Psoas muscle (tissue), 8 donors: ENCODE measurements around the gene AP1B1. TPM values are rescaled to one million over a fixed set of nuclear protein-coding genes. Genes with fewer than 3 reads are reported as not detected.
A peak's percentile ranks its signal among the peaks of the same experiment; 100 is the strongest.

ENCODE experiments used
- ATAC-seq, 4 donors: fragments of 200-7000 bp; cut with Tn5 transposase; one replicate each; pipeline ENCODE4 v1.9.1; 2020; ENCODE audit warnings: moderate library complexity in 3 of 4, mild to moderate bottlenecking in 2 of 4
- DNase-seq, 2 donors: peaks; one replicate each; pipeline ENCODE4 v3.0.0-alpha.2; 2020
- H3K27ac ChIP-seq: fragments of 200-600 bp; one replicate; pipeline ENCODE4 v1.8.0; 2022
- H3K27me3 ChIP-seq, 3 donors: fragments of 200-600 bp in 1 of 3; one replicate each; pipeline versions ENCODE4 v1.6.1 to v1.8.0; 2013 to 2022; ENCODE audit warnings: low read length in 2 of 3, mild to moderate bottlenecking in 2 of 3, moderate library complexity in 1 of 3; ENCODE audit not compliant: insufficient read depth in 3 of 3
- H3K36me3 ChIP-seq, 2 donors: fragments of 200-600 bp in 1 of 2; one replicate each; pipeline versions ENCODE4 v1.6.1 to v1.8.0; 2013 to 2022; ENCODE audit warnings: low read depth in 1 of 2, mild to moderate bottlenecking in 1 of 2, moderate library complexity in 1 of 2; ENCODE audit not compliant: insufficient read depth in 1 of 2
- H3K4me1 ChIP-seq: fragments of 200-600 bp; one replicate; pipeline ENCODE4 v1.8.0; 2022
- H3K4me3 ChIP-seq: fragments of 200-600 bp; one replicate; pipeline ENCODE4 v1.8.0; 2022; ENCODE audit warnings: mild to moderate bottlenecking
- H3K9me3 ChIP-seq: fragments of 200-600 bp; one replicate; pipeline ENCODE4 v1.8.0; 2022
- CTCF ChIP-seq: fragments of 200-600 bp; IDR thresholded peaks from one replicate; pipeline ENCODE4 v1.8.0; 2022; ENCODE audit warnings: antibody characterized with exemption
- WGBS, 3 donors: extraction: QIAGEN DNeasy Blood & Tissue Kit; methylation state at CpG; one replicate each; pipeline versions ENCODE4 v1.1.6 to v1.1.7; 2013; 5-methylcytosine and 5-hydroxymethylcytosine counted together
- intact Hi-C, 2 donors: fragments of 100-400 bp; cut with DNase I; formaldehyde crosslinking; loops; one replicate each; pipeline versions ENCODE4 v1.11.0 to v1.14.2; 2022
- polyA plus RNA-seq, 3 donors: library from polyadenylated mRNA; stranded (reverse); fragments of 200-250 nt; gene quantifications; one replicate each; pipeline ENCODE4 v1.2.3, GENCODE V29; 2013
- total RNA-seq, 4 donors: library from RNA; stranded (reverse); fragmentation: NEBNext Ultra II Directional in 2 of 4; extraction: Animal tissue kit (Norgen Biotek cat#: 25700) in 2 of 4; gene quantifications; one replicate each; pipeline versions ENCODE4 v1.2.1 to v1.2.4, GENCODE V29; 2021 to 2023
- donor health status: healthy with polysubstance abuse.
- donor health status: DM: no; HTN: no; CAD: no; lungs with moderate emphysema.
- donor health status: Bipolar disorder and iron deficiency.
- donor health status: healthy.
- donor health status: DM: yes; HTN: yes; CAD: no.
- donor health status: DM: no; HTN: no; CAD: no.
- donor health status: DM: no; HTN: no; CAD: no.
- donor health status: DM: yes; HTN: yes; CAD: no.

The AP1B1 gene
- total and polyA plus RNA-seq, 7 donors, result 17.5 to 35.3 (median 30.6) TPM

- H3K9me3 ChIP-seq, result no peaks in the 10 kb centered on the region
- intact Hi-C loops, result loop anchor here in 1 of 2 donors (5.0 kb wide), 1 partner anchor 126 kb away; no protein-coding TSS in a partner anchor
- ATAC-seq, result no peak
- no peak overlapping the region for H3K27ac ChIP-seq
- H3K36me3 ChIP-seq, result no peaks in the 10 kb centered on the region
- no peaks in the 10 kb centered on the region for H3K27me3 ChIP-seq
- no peak for DNase-seq
- 37 to 57% (median 42%) methylated on average over 2 of the region's 2 CpGs for WGBS, 3 donors
- TF ChIP-seq CTCF, result no peak
- H3K4me3 ChIP-seq, result no peak overlapping the region
- H3K4me1 ChIP-seq, result peaks cover 5% of the 10 kb centered on the region
Measured at GRCh38 chr22:29396126-29396525, 7.8 kb upstream of the AP1B1 start.

DNA sequence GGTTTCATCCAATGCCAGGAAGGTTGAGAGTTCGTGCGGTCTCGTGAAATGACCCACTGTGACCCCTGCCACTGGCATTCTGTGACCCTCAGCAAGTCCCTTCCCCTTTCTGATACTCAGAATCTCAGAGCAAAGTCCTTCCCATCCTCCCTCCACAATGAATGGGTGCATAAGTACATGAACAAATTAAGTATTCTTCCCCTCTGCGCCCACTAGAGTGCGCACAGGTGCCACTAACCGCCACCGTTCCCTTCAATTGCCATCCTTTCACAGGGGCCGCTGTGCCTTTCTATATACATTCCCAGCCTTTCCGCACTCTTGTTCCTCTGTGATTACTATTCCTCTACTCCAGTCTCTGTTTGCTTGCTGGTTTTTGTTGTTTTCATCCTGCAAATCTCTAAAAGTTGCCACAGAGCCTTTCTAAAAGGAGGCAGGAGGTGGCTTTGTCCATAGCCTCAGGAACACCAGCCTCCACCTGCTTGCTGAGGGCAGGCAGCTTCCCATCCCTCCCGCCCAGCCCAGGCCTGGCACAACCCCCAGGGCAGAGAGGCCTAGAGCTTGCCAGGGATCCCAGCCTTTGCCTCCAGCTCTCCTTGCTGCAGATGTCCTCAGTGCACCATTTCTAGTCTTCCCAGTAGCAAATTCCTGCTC, 6.7 kb upstream of the AP1B1 start:
- Histone ChIP-seq H3K27ac (no peak overlapping the region), H3K4me3 (no peak overlapping the region), H3K9me3 (no peaks in the 10 kb centered on the region), H3K36me3 (no peaks in the 10 kb centered on the region), H3K4me1 (peaks cover 5% of the 10 kb centered on the region), H3K27me3 (no peaks in the 10 kb centered on the region)
- DNase-seq (peak; percentile 67 to 76), ATAC-seq (peak; percentile 84 to 95 (median 90))
- TF ChIP-seq CTCF, result peak; percentile 83
- intact Hi-C loops, result loop anchor here (1.0 to 5.0 kb wide), 2 partner anchors 127 to 129 kb away; no protein-coding TSS in a partner anchor
- WGBS, 3 donors, result 5 to 10% (median 8%) methylated on average over 10 of the region's 10 CpGs

GRCh38 chr22:29393019-29393608, 4.7 kb upstream of the AP1B1 start:
- no peaks in the 10 kb centered on the region for H3K36me3 ChIP-seq
- H3K4me1 ChIP-seq, result peaks cover 10% of the 10 kb centered on the region
- TF ChIP-seq CTCF, result no peak
- DNase-seq (no peak), ATAC-seq (no peak)
- no peaks in the 10 kb centered on the region for H3K27me3 ChIP-seq
- WGBS, 3 donors, result 81 to 95% (median 81%) methylated on average over 2 of the region's 2 CpGs
- H3K9me3 ChIP-seq, result no peaks in the 10 kb centered on the region
- intact Hi-C loops, result no loop called here
- no peak overlapping the region for H3K4me3 ChIP-seq
- H3K27ac ChIP-seq, result no peak overlapping the region

GRCh38 chr22:29391546-29391945, 3.2 kb upstream of the AP1B1 start:
- H3K4me3 ChIP-seq, result no peak overlapping the region
- no peaks in the 10 kb centered on the region for H3K27me3 ChIP-seq
- ATAC-seq (no peak), DNase-seq (no peak)
- peaks cover 0 to 3% of the 10 kb centered on the region in 2 donors for H3K36me3 ChIP-seq
- H3K9me3 ChIP-seq, result no peaks in the 10 kb centered on the region
- WGBS, 3 donors, result 70 to 80% (median 76%) methylated on average over 8 of the region's 8 CpGs
- H3K27ac ChIP-seq, result no peak overlapping the region
- intact Hi-C loops, result no loop called here
- H3K4me1 ChIP-seq, result peaks cover 20% of the 10 kb centered on the region
- TF ChIP-seq CTCF, result no peak
